Measurements from ENCODE around the gene CACNA1A.
"Not testable (repeated sequence)": the region's sequence is repeated elsewhere in the genome, so short reads cannot be mapped to it uniquely, and the experiment has no call there.

DNA sequence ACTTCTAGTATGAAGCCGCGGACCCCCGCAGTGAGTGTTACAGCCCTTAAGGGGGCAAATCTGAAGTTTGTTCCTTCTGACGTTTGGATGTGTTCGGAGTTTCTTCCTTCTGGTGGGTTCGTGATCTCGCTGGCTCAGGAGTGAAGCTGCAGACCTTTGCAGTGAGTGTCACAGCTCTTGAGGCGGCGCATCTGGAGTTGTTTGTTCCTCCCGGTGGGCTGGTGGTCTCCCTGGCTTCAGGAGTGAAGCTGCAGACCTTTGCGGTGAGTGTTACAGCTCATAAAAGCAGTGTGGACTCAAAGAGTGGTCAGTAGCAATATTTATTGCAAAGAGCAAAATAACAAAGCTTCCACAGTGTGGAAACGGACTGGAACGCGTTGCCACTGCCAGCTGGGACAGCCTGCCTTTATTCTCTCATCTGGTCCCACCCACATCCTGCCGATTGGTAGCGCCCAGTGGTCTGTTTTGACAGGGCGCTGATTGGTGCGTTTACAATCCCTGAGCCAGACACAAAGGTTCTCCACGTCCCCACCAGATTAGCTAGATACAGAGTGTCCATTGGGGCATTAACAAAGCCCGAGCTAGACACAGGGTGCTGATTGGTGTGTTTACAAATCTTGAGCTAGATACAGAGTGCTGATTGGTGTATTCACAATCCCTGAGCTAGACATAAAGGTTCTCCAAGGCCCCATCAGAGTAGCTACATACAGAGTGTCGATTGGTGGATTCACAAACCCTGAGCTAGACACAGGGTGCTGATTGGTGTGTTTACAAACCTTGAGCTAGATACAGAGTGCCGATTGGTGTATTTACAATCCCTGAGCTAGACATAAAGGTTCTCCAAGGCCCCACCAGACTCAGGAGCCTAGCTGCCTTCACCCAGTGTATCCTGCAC, 320.3 kb downstream of the CACNA1A start:
- not testable (repeated sequence) for TF ChIP-seq POLR2A (IDR thresholded peaks at IDR 0.05; ENCODE audit: low read length); RAD21 (conservative IDR thresholded peaks at IDR 0.05 in 1 of 2, IDR thresholded peaks at IDR 0.05 in 1 of 2); CBX8 (IDR thresholded peaks at IDR 0.05); NFE2L2 (conservative IDR thresholded peaks at IDR 0.05; ENCODE audit: low read length); CEBPB (IDR thresholded peaks at IDR 0.05); BHLHE40 (IDR thresholded peaks at IDR 0.05; ENCODE audit: low read depth, low read length); SMC3 (IDR thresholded peaks at IDR 0.05); TP53 (CRISPR knock-in tag; IDR thresholded peaks at IDR 0.05); MAZ (IDR thresholded peaks at IDR 0.05; ENCODE audit: borderline replicate concordance, low read depth, low read length); JUNB (IDR thresholded peaks at IDR 0.05); JUN (IDR thresholded peaks at IDR 0.05)
- TF ChIP-seq, protein P1, sequence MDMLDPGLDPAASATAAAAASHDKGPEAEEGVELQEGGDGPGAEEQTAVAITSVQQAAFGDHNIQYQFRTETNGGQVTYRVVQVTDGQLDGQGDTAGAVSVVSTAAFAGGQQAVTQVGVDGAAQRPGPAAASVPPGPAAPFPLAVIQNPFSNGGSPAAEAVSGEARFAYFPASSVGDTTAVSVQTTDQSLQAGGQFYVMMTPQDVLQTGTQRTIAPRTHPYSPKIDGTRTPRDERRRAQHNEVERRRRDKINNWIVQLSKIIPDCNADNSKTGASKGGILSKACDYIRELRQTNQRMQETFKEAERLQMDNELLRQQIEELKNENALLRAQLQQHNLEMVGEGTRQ (IDR thresholded peaks at IDR 0.05) = not testable (repeated sequence)
- TF ChIP-seq, protein P2, sequence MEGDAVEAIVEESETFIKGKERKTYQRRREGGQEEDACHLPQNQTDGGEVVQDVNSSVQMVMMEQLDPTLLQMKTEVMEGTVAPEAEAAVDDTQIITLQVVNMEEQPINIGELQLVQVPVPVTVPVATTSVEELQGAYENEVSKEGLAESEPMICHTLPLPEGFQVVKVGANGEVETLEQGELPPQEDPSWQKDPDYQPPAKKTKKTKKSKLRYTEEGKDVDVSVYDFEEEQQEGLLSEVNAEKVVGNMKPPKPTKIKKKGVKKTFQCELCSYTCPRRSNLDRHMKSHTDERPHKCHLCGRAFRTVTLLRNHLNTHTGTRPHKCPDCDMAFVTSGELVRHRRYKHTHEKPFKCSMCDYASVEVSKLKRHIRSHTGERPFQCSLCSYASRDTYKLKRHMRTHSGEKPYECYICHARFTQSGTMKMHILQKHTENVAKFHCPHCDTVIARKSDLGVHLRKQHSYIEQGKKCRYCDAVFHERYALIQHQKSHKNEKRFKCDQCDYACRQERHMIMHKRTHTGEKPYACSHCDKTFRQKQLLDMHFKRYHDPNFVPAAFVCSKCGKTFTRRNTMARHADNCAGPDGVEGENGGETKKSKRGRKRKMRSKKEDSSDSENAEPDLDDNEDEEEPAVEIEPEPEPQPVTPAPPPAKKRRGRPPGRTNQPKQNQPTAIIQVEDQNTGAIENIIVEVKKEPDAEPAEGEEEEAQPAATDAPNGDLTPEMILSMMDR (IDR thresholded peaks at IDR 0.05) = not testable (repeated sequence)
- TF ChIP-seq, protein P3, sequence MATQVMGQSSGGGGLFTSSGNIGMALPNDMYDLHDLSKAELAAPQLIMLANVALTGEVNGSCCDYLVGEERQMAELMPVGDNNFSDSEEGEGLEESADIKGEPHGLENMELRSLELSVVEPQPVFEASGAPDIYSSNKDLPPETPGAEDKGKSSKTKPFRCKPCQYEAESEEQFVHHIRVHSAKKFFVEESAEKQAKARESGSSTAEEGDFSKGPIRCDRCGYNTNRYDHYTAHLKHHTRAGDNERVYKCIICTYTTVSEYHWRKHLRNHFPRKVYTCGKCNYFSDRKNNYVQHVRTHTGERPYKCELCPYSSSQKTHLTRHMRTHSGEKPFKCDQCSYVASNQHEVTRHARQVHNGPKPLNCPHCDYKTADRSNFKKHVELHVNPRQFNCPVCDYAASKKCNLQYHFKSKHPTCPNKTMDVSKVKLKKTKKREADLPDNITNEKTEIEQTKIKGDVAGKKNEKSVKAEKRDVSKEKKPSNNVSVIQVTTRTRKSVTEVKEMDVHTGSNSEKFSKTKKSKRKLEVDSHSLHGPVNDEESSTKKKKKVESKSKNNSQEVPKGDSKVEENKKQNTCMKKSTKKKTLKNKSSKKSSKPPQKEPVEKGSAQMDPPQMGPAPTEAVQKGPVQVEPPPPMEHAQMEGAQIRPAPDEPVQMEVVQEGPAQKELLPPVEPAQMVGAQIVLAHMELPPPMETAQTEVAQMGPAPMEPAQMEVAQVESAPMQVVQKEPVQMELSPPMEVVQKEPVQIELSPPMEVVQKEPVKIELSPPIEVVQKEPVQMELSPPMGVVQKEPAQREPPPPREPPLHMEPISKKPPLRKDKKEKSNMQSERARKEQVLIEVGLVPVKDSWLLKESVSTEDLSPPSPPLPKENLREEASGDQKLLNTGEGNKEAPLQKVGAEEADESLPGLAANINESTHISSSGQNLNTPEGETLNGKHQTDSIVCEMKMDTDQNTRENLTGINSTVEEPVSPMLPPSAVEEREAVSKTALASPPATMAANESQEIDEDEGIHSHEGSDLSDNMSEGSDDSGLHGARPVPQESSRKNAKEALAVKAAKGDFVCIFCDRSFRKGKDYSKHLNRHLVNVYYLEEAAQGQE (IDR thresholded peaks at IDR 0.05) = not testable (repeated sequence)
